HG03139 (cell line): ENCODE measurements around the gene ZNF202.
A peak's percentile ranks its signal among the peaks of the same experiment; 100 is the strongest.
"Not testable (repeated sequence)": the region's sequence is repeated elsewhere in the genome, so short reads cannot be mapped to it uniquely, and the experiment has no call there.

Source experiments
- ATAC-seq: cut with Tn5 transposase; IDR thresholded peaks from one replicate; pipeline ENCODE4 v1.9.1; 2021; ENCODE audit not compliant: unreplicated experiment

The ZNF202 gene

GRCh38 chr11:123742031-123742723, 717 bp upstream of the ZNF202 start:
- no peak for ATAC-seq

GRCh38 chr11:123740787-123741158, 687 bp downstream of the ZNF202 start:
- ATAC-seq, result no peak

- no peak for ATAC-seq
Observed at GRCh38 chr11:123738374-123738773, 3.1 kb downstream of the ZNF202 start.

- no peak for ATAC-seq
Observed at GRCh38 chr11:123736769-123737168, 4.7 kb downstream of the ZNF202 start.

GRCh38 chr11:123729602-123730001, 11.9 kb downstream of the ZNF202 start:
- ATAC-seq, result no peak

- ATAC-seq, result no peak
Observed at GRCh38 chr11:123725995-123726655, 15.3 kb downstream of the ZNF202 start.

- no peak for ATAC-seq
Observed at GRCh38 chr11:123719452-123719851, 22.0 kb downstream of the ZNF202 start.

- ATAC-seq, result no peak
Observed at GRCh38 chr11:123718469-123718868, 23.0 kb downstream of the ZNF202 start.

GRCh38 chr11:123718063-123718462, 23.4 kb downstream of the ZNF202 start:
- ATAC-seq, result no peak

GRCh38 chr11:123712627-123713026, 28.8 kb downstream of the ZNF202 start:
- ATAC-seq, result not testable (repeated sequence)

- ATAC-seq, result peak; percentile 63
Observed at GRCh38 chr11:123707606-123708205, 33.8 kb downstream of the ZNF202 start.

- no peak for ATAC-seq
Observed at GRCh38 chr11:123707206-123707605, 34.3 kb downstream of the ZNF202 start.

GRCh38 chr11:123704341-123704740, 37.1 kb downstream of the ZNF202 start:
- ATAC-seq, result no peak

GRCh38 chr11:123702696-123703095, 38.8 kb downstream of the ZNF202 start:
- ATAC-seq, result no peak

- ATAC-seq, result peak; percentile 54
Observed at GRCh38 chr11:123702139-123702538, 39.3 kb downstream of the ZNF202 start.

GRCh38 chr11:123700772-123701171, 40.7 kb downstream of the ZNF202 start:
- ATAC-seq, result no peak

GRCh38 chr11:123698546-123699127, 42.8 kb downstream of the ZNF202 start:
- no peak for ATAC-seq

- ATAC-seq, result no peak
Observed at GRCh38 chr11:123696183-123696582, 45.3 kb downstream of the ZNF202 start.

GRCh38 chr11:123695231-123695630, 46.2 kb downstream of the ZNF202 start:
- ATAC-seq, result no peak

- ATAC-seq, result no peak
Observed at GRCh38 chr11:123694551-123694950, 46.9 kb downstream of the ZNF202 start.

GRCh38 chr11:123692961-123693360, 48.5 kb downstream of the ZNF202 start:
- ATAC-seq, result no peak

GRCh38 chr11:123690485-123690884, 51.0 kb downstream of the ZNF202 start:
- no peak for ATAC-seq
